Measurements from ENCODE around the gene SMYD1.

Gene SMYD1

DNA sequence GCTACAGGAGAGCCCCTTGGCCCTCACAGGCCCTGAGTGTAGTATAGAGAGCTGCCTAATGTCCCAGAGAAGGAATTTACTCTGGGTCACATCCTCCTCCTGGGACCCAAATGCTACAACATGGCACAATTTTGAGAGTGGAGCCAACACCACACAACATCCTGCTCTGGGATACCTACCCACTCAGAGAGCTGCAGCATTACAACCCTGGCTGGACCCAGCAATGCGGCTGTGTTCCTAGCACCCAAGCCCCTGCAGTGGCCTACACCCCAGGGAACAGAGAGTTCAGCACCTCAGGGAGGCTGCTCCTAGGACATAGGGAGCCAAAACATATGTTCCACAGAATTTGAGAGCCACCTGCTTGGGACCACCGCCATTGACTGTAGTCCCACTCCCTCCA, 79.5 kb downstream of the SMYD1 start:
- H3K9me3 Mint-ChIP-seq, result peaks cover 21% of the 10 kb centered on the region
- no peaks in the 10 kb centered on the region for H3K36me3 Mint-ChIP-seq (ENCODE audit: low read depth)
- DNase-seq, result no peak
- no peak overlapping the region for H3K27ac Mint-ChIP-seq
- H3K4me3 Mint-ChIP-seq, result no peak overlapping the region
- peaks cover 36% of the 10 kb centered on the region for H3K27me3 Mint-ChIP-seq
- H3K4me1 Mint-ChIP-seq (ENCODE audit: low read depth), result no peaks in the 10 kb centered on the region

DNA sequence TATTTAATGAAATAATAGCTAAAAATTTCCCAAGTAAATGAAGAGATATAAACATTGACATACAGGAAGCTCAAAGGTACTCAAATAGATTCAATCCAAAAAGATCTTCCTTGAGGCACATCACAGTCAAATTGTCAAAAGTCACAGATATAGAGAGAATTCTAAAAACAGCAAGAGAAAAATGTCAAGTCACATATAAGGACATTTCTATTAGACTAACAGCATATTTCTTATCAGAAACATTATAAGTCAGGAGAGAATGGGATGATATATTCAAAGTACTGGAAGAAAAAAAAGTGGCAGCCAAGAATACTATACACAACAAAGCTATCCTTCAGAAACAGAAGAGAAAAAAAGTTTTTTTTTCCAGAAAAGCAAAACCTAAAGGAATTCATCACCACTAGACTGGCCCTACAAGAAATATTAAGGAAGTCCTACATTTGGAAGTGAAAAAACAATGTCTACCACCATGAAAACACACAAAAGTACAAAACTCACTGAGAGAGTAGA, 81.4 kb downstream of the SMYD1 start:
- H3K36me3 Mint-ChIP-seq (ENCODE audit: low read depth), result no peaks in the 10 kb centered on the region
- peaks cover 30% of the 10 kb centered on the region for H3K9me3 Mint-ChIP-seq
- no peaks in the 10 kb centered on the region for H3K4me1 Mint-ChIP-seq (ENCODE audit: low read depth)
- peaks cover 36% of the 10 kb centered on the region for H3K27me3 Mint-ChIP-seq
- no peak overlapping the region for H3K4me3 Mint-ChIP-seq
- DNase-seq, result no peak
- H3K27ac Mint-ChIP-seq, result no peak overlapping the region

DNA sequence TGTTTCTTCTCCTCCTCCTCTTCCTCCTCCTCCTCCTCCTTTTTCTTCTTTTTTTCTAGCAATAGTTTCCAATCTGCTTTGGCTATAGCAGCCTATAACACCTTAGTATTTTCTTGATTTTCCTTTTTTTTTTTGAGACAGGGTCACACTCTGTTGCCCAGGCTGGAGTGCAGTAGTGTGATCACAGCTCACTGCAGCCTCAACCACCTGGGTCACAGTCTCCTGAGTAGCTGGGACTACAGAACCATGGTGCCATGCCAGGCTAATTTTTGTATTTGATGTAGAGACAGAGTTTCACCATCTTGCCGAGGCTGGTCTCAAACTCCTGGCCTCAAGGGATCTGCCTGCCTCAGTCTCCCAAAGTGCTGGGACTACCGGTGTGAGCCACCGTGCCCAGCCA, 91.9 kb downstream of the SMYD1 start:
- no peaks in the 10 kb centered on the region for H3K4me1 Mint-ChIP-seq (ENCODE audit: low read depth)
- no peak overlapping the region for H3K4me3 Mint-ChIP-seq
- H3K9me3 Mint-ChIP-seq, result no peaks in the 10 kb centered on the region
- no peak for DNase-seq
- peaks cover 4% of the 10 kb centered on the region for H3K27me3 Mint-ChIP-seq
- H3K27ac Mint-ChIP-seq, result no peak overlapping the region
- H3K36me3 Mint-ChIP-seq (ENCODE audit: low read depth), result no peaks in the 10 kb centered on the region

DNA sequence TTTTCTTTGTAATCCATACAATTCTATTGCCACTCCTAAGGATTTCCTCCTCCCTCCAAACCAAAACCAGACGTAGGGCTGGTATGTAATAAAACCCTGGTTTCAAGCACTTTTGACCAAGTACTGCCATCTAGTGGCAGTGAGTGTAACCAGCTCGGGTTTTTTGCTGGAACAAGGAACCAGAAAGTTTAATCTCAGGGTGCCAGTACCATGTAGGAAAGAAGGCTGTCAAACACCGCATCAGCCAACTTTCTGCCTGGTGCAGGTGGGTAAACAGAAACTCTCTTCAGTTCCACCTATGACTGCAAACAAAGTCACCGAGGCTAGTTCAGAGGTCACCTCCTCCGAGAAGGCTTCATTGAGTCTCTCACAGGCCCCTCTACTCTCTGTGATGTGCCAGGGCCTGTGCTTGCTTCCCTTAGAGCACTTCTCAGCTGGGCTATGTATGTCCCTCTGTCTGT, 92.4 kb downstream of the SMYD1 start:
- Mint-ChIP-seq H3K9me3 (no peaks in the 10 kb centered on the region), H3K4me3 (no peak overlapping the region), H3K27me3 (peaks cover 2% of the 10 kb centered on the region), H3K36me3 (ENCODE audit: low read depth) (no peaks in the 10 kb centered on the region), H3K27ac (no peak overlapping the region), H3K4me1 (ENCODE audit: low read depth) (no peaks in the 10 kb centered on the region)
- peak; percentile 58 for DNase-seq

DNA sequence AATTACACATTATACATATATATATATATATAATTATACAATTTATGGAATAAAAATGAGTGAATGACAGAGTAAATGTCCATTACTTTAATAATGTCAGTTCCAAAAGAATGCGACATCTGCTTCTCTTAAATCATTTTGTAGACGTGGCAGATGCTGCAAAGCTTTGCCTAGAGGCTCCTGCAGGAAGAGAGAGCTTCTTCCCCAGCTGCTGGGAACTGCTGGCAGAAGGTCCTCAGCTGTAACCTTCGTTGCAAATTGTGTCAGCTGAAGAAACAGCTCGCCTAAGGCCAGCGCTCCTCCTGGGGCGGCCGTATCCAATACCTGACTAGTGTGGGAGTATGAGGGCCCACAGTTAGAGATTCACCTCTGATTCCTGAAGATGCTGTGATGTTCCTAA, 92.9 kb downstream of the SMYD1 start:
- H3K9me3 Mint-ChIP-seq, result no peaks in the 10 kb centered on the region
- peaks cover 2% of the 10 kb centered on the region for H3K27me3 Mint-ChIP-seq
- no peak overlapping the region for H3K27ac Mint-ChIP-seq
- H3K36me3 Mint-ChIP-seq (ENCODE audit: low read depth), result no peaks in the 10 kb centered on the region
- no peak overlapping the region for H3K4me3 Mint-ChIP-seq
- no peaks in the 10 kb centered on the region for H3K4me1 Mint-ChIP-seq (ENCODE audit: low read depth)
- no peak for DNase-seq

DNA sequence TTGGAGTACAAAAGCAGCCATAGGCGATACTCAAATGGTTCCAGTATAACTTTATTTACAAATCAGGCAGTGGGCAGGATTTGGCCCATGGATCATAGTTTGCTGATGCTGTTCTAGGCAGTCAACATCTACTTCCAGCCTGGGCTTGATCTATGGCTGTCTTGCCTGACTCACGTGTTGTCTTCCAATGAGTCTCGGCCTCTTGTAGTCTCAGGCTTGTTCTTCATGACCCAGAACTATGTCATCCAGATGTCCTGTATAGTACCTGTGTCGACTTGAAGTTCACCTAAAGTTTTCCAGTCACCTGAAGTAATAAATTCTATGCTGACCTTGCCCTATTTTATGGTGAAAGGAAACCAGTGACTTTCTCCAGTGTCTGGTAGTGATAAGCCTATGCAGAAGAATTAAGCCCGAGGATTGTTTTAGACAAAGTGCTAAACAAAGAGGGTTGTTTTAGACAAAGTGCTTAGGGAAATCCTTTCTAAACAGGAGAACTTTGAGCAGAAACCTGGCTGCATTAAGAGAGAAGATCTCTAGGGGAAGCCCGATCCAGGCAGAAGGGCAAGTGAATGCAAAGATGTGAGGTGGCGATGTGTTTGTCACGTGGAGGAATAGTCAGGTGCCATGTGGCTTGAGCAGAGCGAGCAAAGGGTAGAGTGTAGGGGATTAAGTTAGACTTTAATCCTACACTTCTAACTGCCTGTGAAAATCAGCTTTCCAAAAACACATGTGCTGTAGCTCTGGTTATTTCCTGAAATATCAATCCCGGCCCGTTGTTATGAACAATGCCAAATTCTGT, 94.0 kb downstream of the SMYD1 start:
- no peaks in the 10 kb centered on the region for H3K36me3 Mint-ChIP-seq (ENCODE audit: low read depth)
- no peaks in the 10 kb centered on the region for H3K4me1 Mint-ChIP-seq (ENCODE audit: low read depth)
- no peak overlapping the region for H3K27ac Mint-ChIP-seq
- H3K27me3 Mint-ChIP-seq, result peaks cover 2% of the 10 kb centered on the region
- no peak overlapping the region for H3K4me3 Mint-ChIP-seq
- H3K9me3 Mint-ChIP-seq, result no peaks in the 10 kb centered on the region
- DNase-seq, result no peak

All from activated T-cell treated with anti-CD3 and anti-CD28 coated beads, Interleukin-2, amount 50 U/mL, for 24 hours (primary cell).